OCI-LY7 (cell line): ENCODE data around the gene GRIK2. TPM values are rescaled to one million over a fixed set of nuclear protein-coding genes. Genes with fewer than 3 reads are reported as not detected.

Experiments
- BruUV-seq: library from RNA; stranded (reverse); fragments of 400-500 nt; replicated peaks from 2 replicates; lab custom pipeline; 2021; lab: Mats Ljungman, UMichigan
- CTCF ChIA-PET: fragments of 300-600 bp; sonication (Branson Sonifier 250); formaldehyde crosslinking; loops from one replicate; lab custom pipeline; 2022; ENCODE audit warnings: antibody characterized with exemption; ENCODE audit not compliant: unreplicated experiment; lab: Charles Lee
- POLR2A ChIA-PET: fragments of 300-600 bp; sonication (Branson Sonifier 250); formaldehyde crosslinking; loops from one replicate; lab custom pipeline; 2022; ENCODE audit warnings: antibody characterized with exemption; lab: Charles Lee
- DNase-seq: peaks from one replicate; pipeline ENCODE4 v3.0.0-alpha.2; 2015; ENCODE audit warnings: low spot score
- H2AFZ ChIP-seq: fragments of 200-600 bp; sonication (generic), shearing (Covaris generic); 2 replicates; pipeline ENCODE4 v1.6.1; 2014; ENCODE audit warnings: mild to moderate bottlenecking, antibody characterized with exemption, low read length, moderate library complexity
- H3K27ac ChIP-seq: fragments of 200-600 bp; sonication (generic); 2 replicates; pipeline ENCODE4 v1.5.1; 2014; ENCODE audit warnings: mixed run types, low read depth, mild to moderate bottlenecking, moderate library complexity, low read length, inconsistent platforms; ENCODE audit not compliant: poor library complexity, severe bottlenecking
- H3K36me3 ChIP-seq: fragments of 200-600 bp; sonication (generic); 2 replicates; pipeline ENCODE4 v1.6.1; 2014; ENCODE audit warnings: mild to moderate bottlenecking, antibody characterized with exemption, low read length, moderate library complexity, mixed read lengths; ENCODE audit not compliant: insufficient read depth
- H3K4me1 ChIP-seq: fragments of 200-600 bp; sonication (generic); 2 replicates; pipeline ENCODE4 v1.5.1; 2014; ENCODE audit warnings: mild to moderate bottlenecking, low read length; ENCODE audit not compliant: insufficient read depth, poor library complexity, severe bottlenecking
- H3K4me2 ChIP-seq: fragments of 200-600 bp; sonication (generic); 2 replicates; pipeline ENCODE4 v1.6.1; 2014; ENCODE audit warnings: mild to moderate bottlenecking, low read length
- H3K4me3 ChIP-seq: fragments of 200-600 bp; sonication (generic); 2 replicates; pipeline ENCODE4 v1.5.1; 2014; ENCODE audit warnings: mild to moderate bottlenecking, low read depth, low read length; ENCODE audit not compliant: poor library complexity, severe bottlenecking
- H3K79me2 ChIP-seq: fragments of 200-600 bp; sonication (generic); 2 replicates; pipeline ENCODE4 v1.6.1; 2016; ENCODE audit warnings: low read depth, mild to moderate bottlenecking, low read length, moderate library complexity, mixed read lengths; ENCODE audit not compliant: insufficient read depth
- H3K9me2 ChIP-seq: fragments of 200-600 bp; sonication (generic); 2 replicates; pipeline ENCODE4 v1.6.1; 2016; ENCODE audit warnings: mild to moderate bottlenecking, low read length, mixed read lengths; ENCODE audit not compliant: insufficient read depth
- H3K9me3 ChIP-seq: fragments of 200-600 bp; sonication (generic); 2 replicates; pipeline ENCODE4 v1.6.1; 2014; ENCODE audit warnings: mild to moderate bottlenecking, mixed run types, low read length, mixed read lengths
- H4K20me1 ChIP-seq: fragments of 200-600 bp; sonication (generic); 2 replicates; pipeline ENCODE4 v1.6.1; 2014; ENCODE audit warnings: mild to moderate bottlenecking, antibody characterized with exemption, low read length, moderate library complexity, mixed read lengths; ENCODE audit not compliant: insufficient read depth
- EZH2phosphoT487 ChIP-seq: fragments of 200-600 bp; sonication (generic); IDR thresholded peaks from 2 replicates; pipeline ENCODE4 v1.6.1; 2018; ENCODE audit warnings: low read depth, borderline replicate concordance, mild to moderate bottlenecking, mixed run types, antibody characterized with exemption, low read length, moderate library complexity, mixed read lengths
- intact Hi-C: fragments of 100-400 bp; cut with micrococcal nuclease; formaldehyde crosslinking; loops from one replicate; pipeline ENCODE4 v1.10.0; 2022; ENCODE audit not compliant: unreplicated experiment
- total RNA-seq, 2 experiments: library from RNA; depleted of rRNA in 1 of 2; stranded (reverse); fragments of >200 nt in 1 of 2; shearing (Covaris generic) in 1 of 2; gene quantifications; 2 replicates each; pipeline ENCODE4 v1.2.3, GENCODE V29; 2014 to 2022
- TF ChIP-seq, protein P1 (sequence below): fragments of 200-600 bp; sonication (generic); conservative IDR thresholded peaks from 2 replicates; pipeline ENCODE4 v1.5.1; 2014; ENCODE audit warnings: mild to moderate bottlenecking, antibody characterized with exemption, low read length, moderate library complexity, mixed read lengths

The GRIK2 gene
- total RNA-seq, 2 experiments from 2014 or later, result not detected

DNA sequence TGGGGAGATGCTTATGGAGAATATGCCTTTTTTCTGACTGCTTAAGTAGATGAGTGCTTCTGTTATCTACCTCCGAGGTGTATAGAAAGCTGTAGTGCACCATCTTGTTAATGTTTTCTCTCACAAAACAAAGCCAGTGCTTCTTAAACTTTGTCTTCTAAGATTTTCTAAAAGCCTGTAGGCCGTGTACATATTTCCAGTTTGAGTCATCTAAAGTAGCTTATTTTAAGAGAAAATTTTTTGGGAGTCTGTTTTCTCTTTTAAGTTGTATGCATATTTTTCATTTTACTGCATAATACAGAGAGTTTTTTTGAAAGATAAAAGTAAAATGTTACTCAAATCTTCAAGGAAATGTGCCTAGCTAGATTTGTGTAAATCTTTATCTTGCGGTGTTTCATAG lies 151.7 kb downstream of the GRIK2 start:
- POLR2A ChIA-PET, result interaction anchor here (1.2 to 1.3 kb wide), 2 partner anchors 8 to 255 kb away, joined by 3 read pairs; no protein-coding TSS in a partner anchor
- Histone ChIP-seq H4K20me1 (no peaks in the 10 kb centered on the region), H2AFZ (no peak overlapping the region), H3K36me3 (no peaks in the 10 kb centered on the region), H3K4me2 (no peak overlapping the region), H3K4me3 (no peak overlapping the region), H3K4me1 (no peaks in the 10 kb centered on the region), H3K9me2 (no peaks in the 10 kb centered on the region), H3K79me2 (no peaks in the 10 kb centered on the region), H3K9me3 (no peaks in the 10 kb centered on the region), H3K27ac (no peak overlapping the region)
- intact Hi-C loops, result no loop called here
- CTCF ChIA-PET, result no interaction called here
- no peak for TF ChIP-seq EZH2phosphoT487
- TF ChIP-seq, protein P1, sequence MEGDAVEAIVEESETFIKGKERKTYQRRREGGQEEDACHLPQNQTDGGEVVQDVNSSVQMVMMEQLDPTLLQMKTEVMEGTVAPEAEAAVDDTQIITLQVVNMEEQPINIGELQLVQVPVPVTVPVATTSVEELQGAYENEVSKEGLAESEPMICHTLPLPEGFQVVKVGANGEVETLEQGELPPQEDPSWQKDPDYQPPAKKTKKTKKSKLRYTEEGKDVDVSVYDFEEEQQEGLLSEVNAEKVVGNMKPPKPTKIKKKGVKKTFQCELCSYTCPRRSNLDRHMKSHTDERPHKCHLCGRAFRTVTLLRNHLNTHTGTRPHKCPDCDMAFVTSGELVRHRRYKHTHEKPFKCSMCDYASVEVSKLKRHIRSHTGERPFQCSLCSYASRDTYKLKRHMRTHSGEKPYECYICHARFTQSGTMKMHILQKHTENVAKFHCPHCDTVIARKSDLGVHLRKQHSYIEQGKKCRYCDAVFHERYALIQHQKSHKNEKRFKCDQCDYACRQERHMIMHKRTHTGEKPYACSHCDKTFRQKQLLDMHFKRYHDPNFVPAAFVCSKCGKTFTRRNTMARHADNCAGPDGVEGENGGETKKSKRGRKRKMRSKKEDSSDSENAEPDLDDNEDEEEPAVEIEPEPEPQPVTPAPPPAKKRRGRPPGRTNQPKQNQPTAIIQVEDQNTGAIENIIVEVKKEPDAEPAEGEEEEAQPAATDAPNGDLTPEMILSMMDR, result no peak
- no peak for DNase-seq
- BruUV-seq, result no TSS peak

DNA sequence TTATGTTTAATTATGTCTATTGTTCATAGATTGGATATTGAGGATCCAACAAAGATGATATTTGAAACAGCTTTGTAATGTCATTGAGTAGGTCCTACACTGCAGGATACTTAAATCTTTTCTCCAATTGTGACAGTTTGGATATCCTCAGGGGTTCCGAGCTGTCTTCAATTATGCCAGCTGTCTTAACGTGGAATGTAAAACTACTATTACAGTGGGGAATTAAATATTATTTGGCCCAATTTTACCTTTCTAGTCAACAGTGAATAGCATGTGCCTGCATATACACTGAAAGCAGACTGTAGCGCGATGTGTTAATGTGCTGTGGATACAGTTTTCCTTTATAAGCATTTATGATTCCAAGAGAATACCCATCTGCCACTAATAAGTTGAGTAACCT lies 156.9 kb downstream of the GRIK2 start:
- no TSS peak for BruUV-seq

DNA sequence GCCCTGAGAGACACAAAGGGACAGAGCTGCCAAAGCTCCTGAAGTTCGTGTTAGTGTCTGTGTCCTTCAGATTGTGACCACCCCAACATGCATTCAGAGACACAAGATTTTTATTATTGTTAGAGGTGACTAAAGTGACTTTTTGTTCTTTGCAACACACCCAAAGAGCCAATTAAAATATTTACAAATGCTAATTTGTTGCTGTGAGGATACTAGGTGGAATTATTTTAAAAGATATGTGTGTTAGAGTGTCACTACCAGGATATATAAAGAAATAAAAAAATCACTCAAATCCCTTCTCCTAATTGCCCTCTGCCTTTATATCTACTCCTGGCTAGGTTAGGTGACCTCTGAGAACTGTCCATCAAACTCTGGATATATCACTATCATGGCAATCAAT lies 160.7 kb downstream of the GRIK2 start:
- CTCF ChIA-PET, result no interaction called here
- no peaks in the 10 kb centered on the region for H3K9me2 ChIP-seq
- no TSS peak for BruUV-seq
- H3K4me3 ChIP-seq, result no peak overlapping the region
- H3K27ac ChIP-seq, result no peak overlapping the region
- POLR2A ChIA-PET, result interaction anchor here (1.5 kb wide), 1 partner anchor 9 kb away, joined by 3 read pairs; no protein-coding TSS in a partner anchor
- intact Hi-C loops, result no loop called here
- no peaks in the 10 kb centered on the region; the same call in 1 of the 2 replicates for H4K20me1 ChIP-seq
- no peaks in the 10 kb centered on the region for H3K4me1 ChIP-seq
- no peak for DNase-seq
- H3K79me2 ChIP-seq, result no peaks in the 10 kb centered on the region
- H3K9me3 ChIP-seq, result no peaks in the 10 kb centered on the region
- no peak overlapping the region for H3K4me2 ChIP-seq
- TF ChIP-seq, protein P1, result no peak
- TF ChIP-seq EZH2phosphoT487, result no peak
- H3K36me3 ChIP-seq, result no peaks in the 10 kb centered on the region
- no peak overlapping the region for H2AFZ ChIP-seq

More for the DNA sequence above, 156.9 kb downstream of the GRIK2 start:
- DNase-seq, result no peak
- Histone ChIP-seq H3K79me2 (no peaks in the 10 kb centered on the region), H3K9me3 (no peaks in the 10 kb centered on the region), H3K4me2 (no peak overlapping the region), H2AFZ (no peak overlapping the region), H3K4me3 (no peak overlapping the region), H4K20me1 (no peaks in the 10 kb centered on the region; the same call in 1 of the 2 replicates), H3K36me3 (no peaks in the 10 kb centered on the region), H3K27ac (no peak overlapping the region), H3K9me2 (no peaks in the 10 kb centered on the region), H3K4me1 (no peaks in the 10 kb centered on the region)
- no peak for TF ChIP-seq EZH2phosphoT487
- TF ChIP-seq, protein P1, result no peak
- intact Hi-C loops, result no loop called here
- ChIA-PET CTCF (no interaction called here), POLR2A (no interaction called here)
